HG03039 (cell line): Measurements from ENCODE around the gene ABCA13.
"Not testable (repeated sequence)": the region's sequence is repeated elsewhere in the genome, so short reads cannot be mapped to it uniquely, and the experiment has no call there.

Source experiments
- ATAC-seq: cut with Tn5 transposase; IDR thresholded peaks from one replicate; pipeline ENCODE4 v1.9.1; 2021; ENCODE audit warnings: mild to moderate bottlenecking, moderate library complexity; ENCODE audit not compliant: unreplicated experiment

The ABCA13 gene, protein sequence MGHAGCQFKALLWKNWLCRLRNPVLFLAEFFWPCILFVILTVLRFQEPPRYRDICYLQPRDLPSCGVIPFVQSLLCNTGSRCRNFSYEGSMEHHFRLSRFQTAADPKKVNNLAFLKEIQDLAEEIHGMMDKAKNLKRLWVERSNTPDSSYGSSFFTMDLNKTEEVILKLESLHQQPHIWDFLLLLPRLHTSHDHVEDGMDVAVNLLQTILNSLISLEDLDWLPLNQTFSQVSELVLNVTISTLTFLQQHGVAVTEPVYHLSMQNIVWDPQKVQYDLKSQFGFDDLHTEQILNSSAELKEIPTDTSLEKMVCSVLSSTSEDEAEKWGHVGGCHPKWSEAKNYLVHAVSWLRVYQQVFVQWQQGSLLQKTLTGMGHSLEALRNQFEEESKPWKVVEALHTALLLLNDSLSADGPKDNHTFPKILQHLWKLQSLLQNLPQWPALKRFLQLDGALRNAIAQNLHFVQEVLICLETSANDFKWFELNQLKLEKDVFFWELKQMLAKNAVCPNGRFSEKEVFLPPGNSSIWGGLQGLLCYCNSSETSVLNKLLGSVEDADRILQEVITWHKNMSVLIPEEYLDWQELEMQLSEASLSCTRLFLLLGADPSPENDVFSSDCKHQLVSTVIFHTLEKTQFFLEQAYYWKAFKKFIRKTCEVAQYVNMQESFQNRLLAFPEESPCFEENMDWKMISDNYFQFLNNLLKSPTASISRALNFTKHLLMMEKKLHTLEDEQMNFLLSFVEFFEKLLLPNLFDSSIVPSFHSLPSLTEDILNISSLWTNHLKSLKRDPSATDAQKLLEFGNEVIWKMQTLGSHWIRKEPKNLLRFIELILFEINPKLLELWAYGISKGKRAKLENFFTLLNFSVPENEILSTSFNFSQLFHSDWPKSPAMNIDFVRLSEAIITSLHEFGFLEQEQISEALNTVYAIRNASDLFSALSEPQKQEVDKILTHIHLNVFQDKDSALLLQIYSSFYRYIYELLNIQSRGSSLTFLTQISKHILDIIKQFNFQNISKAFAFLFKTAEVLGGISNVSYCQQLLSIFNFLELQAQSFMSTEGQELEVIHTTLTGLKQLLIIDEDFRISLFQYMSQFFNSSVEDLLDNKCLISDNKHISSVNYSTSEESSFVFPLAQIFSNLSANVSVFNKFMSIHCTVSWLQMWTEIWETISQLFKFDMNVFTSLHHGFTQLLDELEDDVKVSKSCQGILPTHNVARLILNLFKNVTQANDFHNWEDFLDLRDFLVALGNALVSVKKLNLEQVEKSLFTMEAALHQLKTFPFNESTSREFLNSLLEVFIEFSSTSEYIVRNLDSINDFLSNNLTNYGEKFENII (N-terminal part only)

DNA sequence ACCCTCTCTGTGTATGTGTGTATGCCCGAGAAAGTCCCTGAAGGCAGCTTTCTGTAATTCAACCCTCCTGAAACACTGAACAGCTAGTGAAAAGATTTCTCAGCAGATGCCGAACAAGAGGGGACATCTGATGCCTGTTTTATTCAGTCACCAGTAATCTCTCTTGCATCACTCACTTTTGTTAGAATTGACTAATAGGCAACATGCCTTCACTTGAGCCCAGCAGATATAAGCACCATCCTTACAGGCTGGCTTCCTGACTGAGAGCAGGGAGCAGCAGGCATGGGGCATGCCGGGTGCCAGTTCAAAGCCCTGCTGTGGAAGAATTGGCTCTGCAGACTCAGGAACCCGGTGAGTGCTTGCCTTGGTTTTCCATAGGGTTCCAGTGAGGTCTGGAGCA, at the start of gene ABCA13:
Gene ABCA13, plus strand, starts transcription at position 257 of the 400 bp plus-strand sequence. Its CDS starts 26 bp downstream, at position 283.
- no peak for ATAC-seq

DNA sequence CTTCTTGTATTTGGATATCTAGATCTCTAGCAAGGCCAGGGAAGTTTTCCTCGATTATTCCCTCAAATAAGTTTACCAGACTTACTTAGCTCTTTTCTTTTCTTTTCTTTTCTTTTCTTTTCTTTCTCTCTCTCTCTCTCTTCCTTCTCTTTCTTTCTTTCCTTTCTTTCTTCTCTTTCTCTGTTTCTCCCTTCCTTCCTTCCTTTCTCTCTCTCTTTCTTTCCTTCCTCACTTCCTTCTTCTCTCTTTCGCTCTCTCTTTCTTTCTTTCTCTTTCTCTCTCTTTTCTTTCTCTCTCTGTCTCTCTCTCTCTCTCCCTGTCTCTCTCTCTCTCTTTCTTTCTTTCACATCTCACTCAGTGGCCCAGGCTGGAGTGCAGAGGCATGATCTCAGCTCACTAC, 45.2 kb upstream of the ABCA13 start:
- ATAC-seq = no peak

DNA sequence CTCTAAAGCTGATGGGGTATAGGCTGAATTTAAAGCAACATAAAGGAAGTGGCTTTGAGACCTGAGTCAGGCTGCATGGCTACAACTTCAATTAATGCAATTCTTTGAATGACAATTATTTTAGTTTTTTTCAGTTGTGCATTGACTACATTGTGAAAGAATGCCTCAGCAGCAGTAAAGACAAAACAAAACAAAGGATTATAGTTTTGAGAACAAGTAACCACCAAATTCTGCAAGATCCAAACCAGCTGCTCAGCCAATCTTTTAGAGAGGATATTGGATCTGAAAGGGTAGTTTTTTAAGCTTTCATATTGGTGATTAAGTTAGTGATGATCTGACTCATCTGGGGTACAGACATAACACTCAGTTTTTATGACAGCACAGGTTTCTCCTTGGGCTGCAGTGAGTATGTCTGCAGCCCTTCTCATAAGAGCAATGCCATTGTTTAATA, 40.6 kb upstream of the ABCA13 start:
- ATAC-seq = no peak

DNA sequence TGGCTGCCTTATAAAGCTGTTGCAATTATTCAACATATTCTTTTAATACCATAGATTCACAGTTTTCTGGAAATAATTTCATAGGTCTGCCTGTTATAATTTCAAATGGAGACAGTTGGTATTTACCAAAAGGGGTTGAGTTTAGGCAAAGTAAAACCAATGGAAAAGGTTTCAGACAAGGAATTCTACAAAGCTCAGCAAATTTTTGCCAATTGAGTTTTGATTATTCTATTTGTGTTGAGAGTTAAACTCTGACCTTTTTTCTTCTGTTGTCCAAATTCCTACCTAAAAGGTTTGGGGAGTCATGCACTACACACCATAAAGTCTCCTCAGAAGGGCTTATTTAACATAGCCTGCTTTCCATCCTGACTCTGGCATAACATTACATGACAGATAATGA, 38.5 kb upstream of the ABCA13 start:
- no peak for ATAC-seq

DNA sequence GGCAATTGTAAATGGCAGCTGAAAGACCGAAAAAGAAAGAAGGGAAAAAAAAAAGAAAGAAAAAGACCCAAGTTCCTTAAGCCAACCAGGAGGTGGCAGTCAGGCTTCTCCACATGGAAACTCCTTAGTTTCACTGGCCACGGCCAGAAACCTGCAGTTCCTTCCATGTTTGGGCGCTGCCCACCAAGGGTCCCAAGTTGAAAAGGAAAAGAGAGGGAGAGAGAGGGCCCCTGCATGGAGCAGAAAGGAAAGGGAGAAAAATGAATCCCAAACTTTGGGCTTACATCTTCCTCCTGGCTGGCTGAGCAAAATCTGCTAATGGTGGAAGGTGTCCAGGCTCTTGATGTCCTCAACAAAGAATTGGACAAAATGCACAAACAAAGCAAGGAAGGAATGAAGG, 31.8 kb upstream of the ABCA13 start:
- ATAC-seq = no peak

DNA sequence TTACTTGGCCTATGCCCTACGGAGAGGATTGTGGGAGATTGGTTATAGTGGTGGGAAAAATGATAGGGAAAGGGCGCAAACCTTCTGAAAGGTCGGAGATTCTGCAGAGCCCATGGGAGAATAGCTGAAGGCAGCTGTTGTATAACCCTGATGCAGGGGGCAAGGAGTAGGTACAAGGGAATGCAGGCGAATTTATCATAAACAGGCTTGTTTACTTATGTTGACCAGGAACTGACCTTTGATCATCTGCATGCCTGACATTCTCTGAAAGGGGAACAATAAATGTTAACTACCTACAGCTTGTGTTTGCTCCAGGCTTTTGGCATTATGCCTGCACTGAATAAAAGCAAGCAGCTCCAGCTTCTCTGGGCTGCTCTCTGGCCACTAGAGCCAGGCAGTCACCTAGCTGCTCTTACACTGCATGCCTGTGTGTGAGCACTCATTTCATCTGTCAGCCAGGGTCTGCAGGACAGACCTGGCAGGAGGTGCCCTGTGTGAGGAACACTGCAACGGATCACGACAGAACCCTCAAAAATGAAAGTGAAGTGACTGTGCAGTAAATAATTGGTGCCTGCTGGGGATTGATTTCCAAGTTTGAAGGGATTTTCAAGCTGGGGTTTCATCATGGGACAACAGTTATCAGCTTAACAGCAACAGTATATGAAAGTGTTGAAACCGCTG, 31.1 kb upstream of the ABCA13 start:
- no peak for ATAC-seq

DNA sequence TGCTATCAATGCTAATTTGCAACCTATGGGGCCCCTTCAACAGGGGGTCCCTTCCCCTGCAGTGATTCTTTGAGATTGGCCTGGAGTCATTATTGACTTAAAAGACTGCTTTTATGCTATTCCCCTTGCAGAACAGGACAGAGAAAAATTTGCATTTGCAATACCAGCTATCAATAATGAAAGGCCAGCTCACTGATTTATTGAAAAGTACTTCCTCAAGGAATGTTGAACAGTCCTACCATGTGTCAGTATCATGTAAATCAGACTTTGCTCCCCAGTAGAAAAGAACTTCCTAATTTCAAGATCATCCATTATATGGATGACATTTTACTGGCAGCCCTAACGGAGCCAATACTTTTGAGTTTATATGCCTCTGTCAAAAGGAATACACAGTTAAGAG, 29.7 kb upstream of the ABCA13 start:
- no peak for ATAC-seq

DNA sequence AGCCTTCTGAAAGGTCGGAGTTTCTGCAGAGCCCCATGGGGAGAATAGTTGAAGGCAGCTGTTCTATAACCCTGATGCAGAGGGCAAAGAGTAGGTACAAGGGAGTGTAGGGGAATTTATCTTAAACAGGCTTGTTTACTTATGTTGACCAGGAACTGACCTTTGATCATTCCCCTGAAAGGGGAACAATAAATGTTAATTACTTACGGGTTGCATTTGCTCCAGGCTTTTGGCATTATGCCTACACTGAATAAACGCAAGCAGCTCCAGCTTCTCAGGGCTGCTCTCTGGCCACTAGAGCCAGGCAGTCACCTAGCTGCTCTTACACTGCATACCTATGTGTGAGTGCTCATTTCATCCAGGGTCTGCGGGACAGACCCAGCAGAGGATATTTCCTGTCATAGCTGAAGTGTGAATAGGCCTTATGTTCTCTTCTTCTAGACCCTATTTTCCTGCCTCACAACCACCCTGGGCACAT, 26.9 kb upstream of the ABCA13 start:
- no peak for ATAC-seq

DNA sequence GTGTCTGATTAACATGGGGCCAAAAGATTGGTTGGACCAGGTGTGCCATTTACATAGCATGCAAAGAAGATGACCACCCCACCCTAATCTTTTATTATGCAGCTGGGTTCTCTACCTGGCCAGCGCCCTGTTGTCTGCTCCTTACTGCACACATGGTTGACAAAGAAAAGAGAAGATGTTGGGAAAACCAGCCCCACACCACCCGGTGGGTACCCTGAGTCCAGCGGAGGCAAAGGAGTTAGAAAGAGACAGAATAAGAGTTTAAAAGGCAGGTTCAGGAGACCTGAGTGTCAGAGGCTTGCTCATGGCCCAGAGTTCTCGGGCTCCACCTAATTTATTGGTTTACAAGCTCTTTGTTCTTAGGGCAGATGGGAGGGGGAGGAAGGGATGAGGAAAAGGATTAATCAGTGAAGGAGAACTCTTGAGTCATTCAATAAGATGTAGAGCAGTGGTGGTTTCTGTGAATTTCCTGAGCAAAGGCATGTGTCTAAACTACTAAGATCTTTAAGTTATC, 24.1 kb upstream of the ABCA13 start:
- no peak for ATAC-seq

DNA sequence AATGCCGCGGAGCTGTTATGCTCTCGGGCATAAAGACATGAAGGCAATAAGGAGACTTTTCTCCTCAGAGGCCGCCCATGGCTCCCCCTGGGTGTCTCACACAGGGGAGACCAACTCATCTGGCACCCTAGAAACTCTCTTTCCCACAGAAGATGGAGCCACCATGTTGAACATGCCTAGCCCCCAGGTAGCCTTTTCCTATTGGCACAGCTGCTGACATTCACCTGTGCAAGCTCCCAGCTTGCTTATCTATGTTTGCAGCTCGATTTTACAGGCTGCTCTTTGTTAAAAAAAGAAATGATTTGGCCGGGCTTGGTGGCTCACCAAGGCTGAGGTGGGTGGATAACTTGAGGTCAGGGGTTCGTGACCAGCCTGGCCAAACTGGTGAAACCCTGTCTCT, 23.6 kb upstream of the ABCA13 start:
- not testable (repeated sequence) for ATAC-seq

DNA sequence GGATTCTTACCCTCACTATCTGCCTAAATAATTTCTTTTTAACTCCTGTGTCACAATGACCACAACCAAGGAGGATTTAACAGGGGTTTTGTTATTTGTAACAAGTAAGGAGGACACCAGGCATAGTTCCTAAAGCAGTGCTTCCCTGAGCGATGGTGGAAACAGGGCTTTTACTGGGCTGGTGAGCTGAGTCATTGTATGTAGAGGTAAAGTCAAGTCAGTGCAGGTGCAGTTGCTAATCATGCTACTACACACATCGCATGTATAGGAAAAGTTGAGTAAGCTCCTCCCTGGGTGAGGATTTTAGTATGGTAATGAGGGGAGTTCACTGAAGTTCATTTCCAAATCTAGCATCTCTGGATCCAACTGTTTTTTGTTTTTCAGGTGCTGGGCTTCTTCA, 22.9 kb upstream of the ABCA13 start:
- ATAC-seq = no peak

DNA sequence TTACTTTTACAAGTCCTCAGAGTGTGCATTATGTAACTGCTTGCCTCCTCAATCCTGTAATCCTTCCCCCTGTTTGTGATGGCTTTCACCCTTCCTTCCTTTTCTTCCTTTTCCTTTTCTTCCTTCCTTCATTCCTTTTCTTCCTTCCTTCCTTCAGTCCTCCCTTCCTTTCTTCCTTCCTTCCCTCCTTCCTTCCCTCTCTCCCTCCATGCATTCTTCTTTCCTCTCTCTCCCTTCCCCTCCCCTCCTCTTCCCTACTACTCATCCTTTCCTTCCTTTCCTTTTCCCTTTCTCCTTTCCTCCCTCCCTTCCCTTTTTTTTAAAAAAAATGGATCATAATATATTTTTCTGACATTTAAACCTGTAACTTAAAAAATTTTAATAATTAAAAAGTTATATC, 22.2 kb upstream of the ABCA13 start:
- ATAC-seq = no peak

DNA sequence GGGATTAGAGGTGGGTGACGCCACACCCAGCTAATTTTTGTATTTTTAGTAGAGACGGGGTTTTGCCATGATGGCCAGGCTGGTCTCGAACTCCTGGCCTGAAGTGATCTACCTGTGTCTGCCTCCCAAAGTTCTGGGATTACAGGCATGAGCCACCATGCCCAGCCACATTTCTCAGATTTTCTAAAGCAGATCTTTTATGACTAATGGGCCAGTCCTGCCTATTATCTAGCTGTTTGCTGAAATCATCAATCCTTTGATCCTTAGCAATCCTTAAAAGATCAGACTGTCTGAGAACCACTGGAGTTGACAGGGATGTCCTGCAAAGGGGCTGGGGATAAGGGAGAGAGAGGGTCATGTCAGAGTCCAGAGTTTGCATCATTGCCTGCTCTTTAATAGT, 21.2 kb upstream of the ABCA13 start:
- ATAC-seq = no peak

DNA sequence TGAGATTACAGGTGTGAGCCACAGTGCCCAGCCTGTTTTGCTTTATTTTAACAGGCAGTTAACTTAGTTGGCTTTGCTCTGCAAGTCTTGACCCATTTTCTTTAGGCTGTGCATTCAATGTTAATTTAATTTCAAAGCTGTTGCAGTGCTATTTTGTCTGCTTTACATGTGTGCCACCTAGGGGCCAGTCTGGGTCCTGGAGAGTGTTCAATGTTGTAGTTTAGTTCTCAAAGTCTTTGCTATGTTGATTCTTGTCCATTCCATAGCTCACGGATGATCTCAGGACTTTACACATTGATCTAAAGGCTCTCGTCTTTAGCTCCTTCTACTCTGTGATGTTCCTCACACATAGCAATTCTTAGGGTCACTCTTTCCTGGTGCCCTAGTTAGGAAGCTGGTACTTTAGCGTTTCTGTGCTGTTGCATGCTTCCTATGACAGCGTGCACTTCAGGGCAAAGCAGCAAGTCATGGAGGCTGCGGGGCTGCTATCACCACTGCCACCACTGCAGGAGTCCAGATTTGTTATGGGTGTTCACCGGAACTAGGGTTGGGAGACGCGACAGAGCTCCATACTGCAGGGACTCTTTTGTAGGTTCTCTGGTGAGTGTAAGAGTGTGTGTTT, 16.4 kb upstream of the ABCA13 start:
- no peak for ATAC-seq

DNA sequence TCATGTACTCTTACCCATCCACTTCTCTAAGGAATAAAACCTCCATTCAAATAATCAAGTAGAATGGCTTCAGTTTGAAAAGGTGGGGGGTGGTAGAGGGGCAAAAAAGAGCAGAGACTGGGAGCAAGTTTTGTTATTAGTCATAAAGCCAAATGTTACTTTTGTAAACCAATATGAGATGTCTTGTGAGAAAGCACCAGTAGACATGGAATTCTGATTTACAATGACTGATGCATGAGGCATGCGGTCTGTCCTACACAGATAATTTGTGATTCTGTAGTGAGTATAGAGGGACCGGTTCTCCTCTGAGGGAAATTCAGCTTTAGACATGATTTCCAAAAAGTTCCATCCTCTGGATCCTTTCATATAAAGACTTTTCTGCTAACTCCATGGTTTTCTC, 12.9 kb upstream of the ABCA13 start:
- ATAC-seq = no peak

DNA sequence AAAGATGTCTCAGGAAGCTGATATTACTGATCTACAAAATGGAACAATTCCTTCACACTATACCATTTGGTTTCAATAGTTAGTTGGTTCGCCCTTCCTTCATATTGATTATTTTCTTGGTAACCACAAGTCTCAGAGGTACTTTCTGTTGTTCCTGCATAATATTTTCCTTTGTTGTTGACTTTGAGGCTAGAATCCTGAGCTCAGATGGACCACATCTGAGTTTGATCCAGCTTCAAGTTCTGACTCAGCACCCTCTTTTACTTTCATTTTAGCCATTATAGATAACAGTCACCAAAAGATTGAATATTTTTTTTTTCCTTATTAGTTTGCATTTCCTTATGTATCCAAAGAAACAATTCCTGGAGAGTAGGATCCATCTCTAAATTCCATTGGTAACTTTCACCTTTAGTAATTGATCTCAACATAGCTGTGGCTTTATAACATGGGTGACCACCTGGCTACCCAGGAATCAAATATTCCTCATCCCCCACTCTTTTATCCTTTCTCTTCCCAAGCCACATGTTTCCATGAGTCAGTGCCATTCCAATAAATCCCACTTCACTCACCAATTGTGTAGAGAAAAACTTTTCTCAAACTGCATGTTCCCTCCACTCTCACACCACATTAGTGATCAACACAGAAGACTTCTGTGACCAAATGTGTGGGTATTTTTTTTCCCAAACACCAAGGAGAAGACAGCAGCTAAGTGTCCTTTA, 9.7 kb upstream of the ABCA13 start:
- no peak for ATAC-seq

DNA sequence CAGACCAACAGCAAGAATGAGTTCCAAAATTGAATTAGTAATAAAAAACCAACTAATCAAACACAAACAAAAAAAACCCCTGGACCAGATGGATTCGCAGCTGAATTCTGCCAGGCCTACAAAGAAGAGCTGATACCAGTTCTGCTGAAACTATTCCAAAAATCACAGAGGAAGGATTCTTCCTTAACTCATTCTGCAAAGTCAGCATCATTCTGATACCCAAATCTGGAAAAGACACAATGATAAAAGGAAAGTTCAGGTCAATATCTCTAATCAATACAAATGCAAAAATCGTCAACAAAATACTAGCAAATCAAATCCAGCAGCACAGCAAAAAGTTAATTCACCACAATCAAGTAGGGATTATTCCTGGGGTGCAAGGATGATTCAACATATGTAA, 6.1 kb upstream of the ABCA13 start:
- no peak for ATAC-seq

DNA sequence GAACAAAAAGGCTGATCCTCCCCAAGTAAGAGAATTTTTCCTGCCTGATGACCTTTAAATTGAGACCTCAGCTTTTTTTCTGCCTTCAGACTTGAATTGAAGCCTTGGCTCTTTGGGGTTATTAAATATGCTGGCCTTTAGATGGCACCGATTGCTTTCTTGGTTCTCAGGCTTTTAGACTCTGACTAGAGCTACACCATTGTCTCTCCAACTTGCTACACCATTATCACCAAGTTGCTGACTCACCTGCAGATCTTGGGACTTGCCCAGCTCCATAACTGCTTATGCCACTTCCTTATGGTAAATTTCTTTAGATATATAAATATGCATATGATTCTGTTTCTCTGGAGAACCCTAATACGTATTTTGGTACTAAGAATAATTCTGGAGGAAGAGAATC, 3.1 kb upstream of the ABCA13 start:
- no peak for ATAC-seq

DNA sequence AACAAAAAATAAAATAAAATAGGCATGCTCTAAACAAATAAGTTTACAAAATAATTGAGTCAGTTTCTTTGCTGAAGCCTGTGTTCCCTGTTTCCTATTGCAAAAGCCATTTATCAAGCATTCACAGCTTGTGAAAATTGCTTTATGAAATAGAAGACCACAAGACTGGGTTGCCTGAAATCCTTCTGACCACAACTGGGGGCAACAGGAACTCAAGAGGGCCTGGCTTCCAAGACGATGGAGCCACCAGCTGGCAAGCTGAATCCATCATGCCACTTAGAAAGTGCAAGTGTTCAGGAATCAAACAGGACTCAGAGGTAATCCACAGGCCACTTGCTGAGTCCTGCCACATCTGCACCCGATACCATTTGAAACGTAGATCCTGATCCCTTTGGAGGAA, 752 bp upstream of the ABCA13 start:
- ATAC-seq = no peak
